PC-3 (cell line): ENCODE measurements around the gene MYO16.

Experiments used
- EZH2 ChIP-seq: fragments of 300-600 bp; sonication (generic); IDR thresholded peaks from one replicate; pipeline ENCODE4 v1.6.1; 2017; ENCODE audit warnings: antibody characterized with exemption, mild to moderate bottlenecking, low read length; ENCODE audit not compliant: unreplicated experiment
- EZH2phosphoT487 ChIP-seq: fragments of 300-600 bp; sonication (generic); IDR thresholded peaks from 2 replicates; pipeline ENCODE4 v1.6.1; 2018; ENCODE audit warnings: mild to moderate bottlenecking, antibody characterized with exemption, low read length, borderline replicate concordance
- TF ChIP-seq, protein P1 (sequence below): fragments of 300-600 bp; sonication (generic); conservative IDR thresholded peaks from 2 replicates; pipeline ENCODE4 v1.5.1; 2017; ENCODE audit warnings: antibody characterized with exemption, low read depth, mild to moderate bottlenecking, low read length

GRCh38 chr13:108921238-108921637 lies 291.8 kb downstream of the MYO16 start:
- TF ChIP-seq, protein P1, sequence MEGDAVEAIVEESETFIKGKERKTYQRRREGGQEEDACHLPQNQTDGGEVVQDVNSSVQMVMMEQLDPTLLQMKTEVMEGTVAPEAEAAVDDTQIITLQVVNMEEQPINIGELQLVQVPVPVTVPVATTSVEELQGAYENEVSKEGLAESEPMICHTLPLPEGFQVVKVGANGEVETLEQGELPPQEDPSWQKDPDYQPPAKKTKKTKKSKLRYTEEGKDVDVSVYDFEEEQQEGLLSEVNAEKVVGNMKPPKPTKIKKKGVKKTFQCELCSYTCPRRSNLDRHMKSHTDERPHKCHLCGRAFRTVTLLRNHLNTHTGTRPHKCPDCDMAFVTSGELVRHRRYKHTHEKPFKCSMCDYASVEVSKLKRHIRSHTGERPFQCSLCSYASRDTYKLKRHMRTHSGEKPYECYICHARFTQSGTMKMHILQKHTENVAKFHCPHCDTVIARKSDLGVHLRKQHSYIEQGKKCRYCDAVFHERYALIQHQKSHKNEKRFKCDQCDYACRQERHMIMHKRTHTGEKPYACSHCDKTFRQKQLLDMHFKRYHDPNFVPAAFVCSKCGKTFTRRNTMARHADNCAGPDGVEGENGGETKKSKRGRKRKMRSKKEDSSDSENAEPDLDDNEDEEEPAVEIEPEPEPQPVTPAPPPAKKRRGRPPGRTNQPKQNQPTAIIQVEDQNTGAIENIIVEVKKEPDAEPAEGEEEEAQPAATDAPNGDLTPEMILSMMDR: no peak
- no peak for TF ChIP-seq EZH2
- TF ChIP-seq EZH2phosphoT487: no peak
